Stimulated activated naive CD8-positive, alpha-beta T cell treated with anti-CD3 and anti-CD28 coated beads, Interleukin-15, Interleukin-2, amounts not matched to agents 100 ng/mL and 50 ng/mL, for 24 hours (primary cell): ENCODE results near the gene ME1.
A peak's percentile ranks its signal among the peaks of the same experiment; 100 is the strongest.
"Not testable (repeated sequence)": the region's sequence is repeated elsewhere in the genome, so short reads cannot be mapped to it uniquely, and the experiment has no call there.

Source experiments
- H3K27ac Mint-ChIP-seq: one replicate; pipeline ENCODE4 v1.8.0; 2021; ENCODE audit warnings: mild to moderate bottlenecking, mixed read lengths
- H3K27me3 Mint-ChIP-seq: one replicate; pipeline ENCODE4 v1.8.0; 2021; ENCODE audit warnings: mixed read lengths
- H3K36me3 Mint-ChIP-seq: one replicate; pipeline ENCODE4 v1.8.0; 2021; ENCODE audit warnings: low read depth, mixed read lengths
- H3K4me1 Mint-ChIP-seq: one replicate; pipeline ENCODE4 v1.8.0; 2021; ENCODE audit warnings: low read depth, mixed read lengths
- H3K4me3 Mint-ChIP-seq: one replicate; pipeline ENCODE4 v1.8.0; 2021; ENCODE audit warnings: mild to moderate bottlenecking, mixed read lengths
- H3K9me3 Mint-ChIP-seq: one replicate; pipeline ENCODE4 v1.8.0; 2021; ENCODE audit warnings: mixed read lengths

The ME1 gene

GRCh38 chr6:83216806-83217205 is 214.0 kb downstream of the ME1 start:
- Mint-ChIP-seq H3K27me3 (peaks cover 15% of the 10 kb centered on the region), H3K27ac (no peak overlapping the region), H3K36me3 (no peaks in the 10 kb centered on the region), H3K9me3 (no peaks in the 10 kb centered on the region), H3K4me3 (no peak overlapping the region), H3K4me1 (no peaks in the 10 kb centered on the region)

GRCh38 chr6:83215131-83216047 is 215.5 kb downstream of the ME1 start:
- Mint-ChIP-seq H3K27ac (no peak overlapping the region), H3K4me1 (no peaks in the 10 kb centered on the region), H3K36me3 (no peaks in the 10 kb centered on the region), H3K27me3 (peaks cover 26% of the 10 kb centered on the region), H3K9me3 (no peaks in the 10 kb centered on the region), H3K4me3 (no peak overlapping the region)

- Mint-ChIP-seq H3K27ac (no peak overlapping the region), H3K27me3 (peaks cover 8% of the 10 kb centered on the region), H3K4me1 (peaks cover 10% of the 10 kb centered on the region), H3K4me3 (no peak overlapping the region), H3K9me3 (no peaks in the 10 kb centered on the region), H3K36me3 (no peaks in the 10 kb centered on the region)
Measured at GRCh38 chr6:83202031-83202430, 228.8 kb downstream of the ME1 start.

GRCh38 chr6:83199863-83200225 is 231.0 kb downstream of the ME1 start:
- Mint-ChIP-seq H3K4me1 (peaks cover 13% of the 10 kb centered on the region), H3K9me3 (no peaks in the 10 kb centered on the region), H3K36me3 (peaks cover 6% of the 10 kb centered on the region), H3K27ac (no peak overlapping the region), H3K4me3 (no peak overlapping the region), H3K27me3 (no peaks in the 10 kb centered on the region)

- Mint-ChIP-seq H3K27ac (no peak overlapping the region), H3K36me3 (peaks cover 6% of the 10 kb centered on the region), H3K27me3 (no peaks in the 10 kb centered on the region)
Measured at GRCh38 chr6:83199173-83199862, 231.5 kb downstream of the ME1 start.

GRCh38 chr6:83198486-83199172 is 232.2 kb downstream of the ME1 start:
- Mint-ChIP-seq H3K27ac (no peak overlapping the region), H3K4me1 (peaks cover 23% of the 10 kb centered on the region)

More at GRCh38 chr6:83199173-83199862, 231.5 kb downstream of the ME1 start:
- Mint-ChIP-seq H3K4me1 (peaks cover 18% of the 10 kb centered on the region), H3K9me3 (no peaks in the 10 kb centered on the region), H3K4me3 (no peak overlapping the region)

GRCh38 chr6:83193747-83194566 is 236.9 kb downstream of the ME1 start:
- H3K4me3 Mint-ChIP-seq: peak overlapping the region; percentile 97
- H3K9me3 Mint-ChIP-seq: no peaks in the 10 kb centered on the region
- no peaks in the 10 kb centered on the region for H3K27me3 Mint-ChIP-seq
- no peak overlapping the region for H3K27ac Mint-ChIP-seq
- H3K36me3 Mint-ChIP-seq: peaks cover 27% of the 10 kb centered on the region
- peaks cover 36% of the 10 kb centered on the region for H3K4me1 Mint-ChIP-seq

More at GRCh38 chr6:83198486-83199172, 232.2 kb downstream of the ME1 start:
- no peak overlapping the region for H3K4me3 Mint-ChIP-seq
- no peaks in the 10 kb centered on the region for H3K9me3 Mint-ChIP-seq
- peaks cover 6% of the 10 kb centered on the region for H3K36me3 Mint-ChIP-seq
- H3K27me3 Mint-ChIP-seq: no peaks in the 10 kb centered on the region

GRCh38 chr6:83192871-83193746 is 237.7 kb downstream of the ME1 start, which contains the start of the genes PGM3 and RWDD2A:
Gene PGM3 (minus strand): TSS chr6:83193265. CDS start chr6:83191012, 2,253 bp downstream.
Gene RWDD2A (plus strand): TSS chr6:83193357. CDS start chr6:83194452, 1,095 bp downstream.
- Mint-ChIP-seq H3K4me3 (peak within 1 kb of the TSS; percentile 97), H3K4me1 (peaks cover 34% of the 10 kb centered on the region), H3K27me3 (no peaks in the 10 kb centered on the region), H3K9me3 (no peaks in the 10 kb centered on the region), H3K27ac (peak within 1 kb of the TSS; percentile 95), H3K36me3 (peaks cover 33% of the 10 kb centered on the region)

- Mint-ChIP-seq H3K4me1 (peaks cover 34% of the 10 kb centered on the region), H3K27me3 (no peaks in the 10 kb centered on the region), H3K36me3 (peaks cover 34% of the 10 kb centered on the region), H3K27ac (peak overlapping the region; percentile 95), H3K9me3 (no peaks in the 10 kb centered on the region), H3K4me3 (peak overlapping the region; percentile 97)
Measured at GRCh38 chr6:83192456-83192855, 238.4 kb downstream of the ME1 start.

- not testable (repeated sequence) for H3K9me3 Mint-ChIP-seq, H3K27me3 Mint-ChIP-seq
- H3K36me3 Mint-ChIP-seq: peaks cover 34% of the 10 kb centered on the region
- peaks cover 34% of the 10 kb centered on the region for H3K4me1 Mint-ChIP-seq
- peak overlapping the region; percentile 95 for H3K27ac Mint-ChIP-seq
- peak overlapping the region; percentile 97 for H3K4me3 Mint-ChIP-seq
Measured at GRCh38 chr6:83191974-83192373, 238.9 kb downstream of the ME1 start.

- no peak overlapping the region for H3K4me3 Mint-ChIP-seq
- H3K4me1 Mint-ChIP-seq: peaks cover 34% of the 10 kb centered on the region
- no peaks in the 10 kb centered on the region for H3K27me3 Mint-ChIP-seq
- peaks cover 36% of the 10 kb centered on the region for H3K36me3 Mint-ChIP-seq
- no peaks in the 10 kb centered on the region for H3K9me3 Mint-ChIP-seq
- H3K27ac Mint-ChIP-seq: no peak overlapping the region
Measured at GRCh38 chr6:83190626-83191025, 240.2 kb downstream of the ME1 start.

- H3K27me3 Mint-ChIP-seq: no peaks in the 10 kb centered on the region
- no peak overlapping the region for H3K27ac Mint-ChIP-seq
- H3K4me3 Mint-ChIP-seq: no peak overlapping the region
- H3K9me3 Mint-ChIP-seq: no peaks in the 10 kb centered on the region
- peaks cover 55% of the 10 kb centered on the region for H3K36me3 Mint-ChIP-seq
- peaks cover 22% of the 10 kb centered on the region for H3K4me1 Mint-ChIP-seq
Measured at GRCh38 chr6:83188501-83188900, 242.3 kb downstream of the ME1 start.

- H3K27ac Mint-ChIP-seq: no peak overlapping the region
- peaks cover 64% of the 10 kb centered on the region for H3K36me3 Mint-ChIP-seq
- no peaks in the 10 kb centered on the region for H3K9me3 Mint-ChIP-seq
- no peaks in the 10 kb centered on the region for H3K27me3 Mint-ChIP-seq
- H3K4me3 Mint-ChIP-seq: no peak overlapping the region
- peaks cover 4% of the 10 kb centered on the region for H3K4me1 Mint-ChIP-seq
Measured at GRCh38 chr6:83185096-83185495, 245.8 kb downstream of the ME1 start.
